ENCODE results near the gene BORCS5.
A peak's percentile ranks its signal among the peaks of the same experiment; 100 is the strongest.
"Not testable (repeated sequence)": the region's sequence is repeated elsewhere in the genome, so short reads cannot be mapped to it uniquely, and the experiment has no call there.

The BORCS5 gene

GRCh38 chr12:12491606-12492005, 134.7 kb downstream of the BORCS5 start:
- no peak for DNase-seq

GRCh38 chr12:12492547-12492946, 135.7 kb downstream of the BORCS5 start:
- DNase-seq = no peak

GRCh38 chr12:12495536-12495935, 138.7 kb downstream of the BORCS5 start:
- DNase-seq = no peak

- DNase-seq = no peak
These were observed 141.3 kb downstream of the BORCS5 start for GRCh38 chr12:12498210-12498609.

- DNase-seq = no peak
These were observed 143.2 kb downstream of the BORCS5 start for GRCh38 chr12:12499909-12500604.

- DNase-seq = no peak
These were observed 144.2 kb downstream of the BORCS5 start for GRCh38 chr12:12501121-12501520.

GRCh38 chr12:12502130-12502814, 145.4 kb downstream of the BORCS5 start:
- not testable (repeated sequence) for DNase-seq

- DNase-seq = no peak
These were observed 145.9 kb downstream of the BORCS5 start for GRCh38 chr12:12502815-12503151.

GRCh38 chr12:12503384-12504078, 146.7 kb downstream of the BORCS5 start:
- DNase-seq = no peak

- peak; percentile 65 for DNase-seq
These were observed 148.9 kb downstream of the BORCS5 start for GRCh38 chr12:12505544-12506495.

- no peak for DNase-seq
These were observed 149.6 kb downstream of the BORCS5 start for GRCh38 chr12:12506496-12506890.

GRCh38 chr12:12507121-12507520, 150.2 kb downstream of the BORCS5 start:
- DNase-seq = no peak

- DNase-seq = no peak
These were observed 151.7 kb downstream of the BORCS5 start for GRCh38 chr12:12508612-12509011.

- DNase-seq = no peak
These were observed 153.3 kb downstream of the BORCS5 start for GRCh38 chr12:12510141-12510540.

GRCh38 chr12:12510551-12510950, 153.7 kb downstream of the BORCS5 start:
- no peak for DNase-seq

GRCh38 chr12:12511021-12511783, 154.3 kb downstream of the BORCS5 start:
- no peak for DNase-seq

GRCh38 chr12:12511895-12512711, 155.2 kb downstream of the BORCS5 start:
- no peak for DNase-seq

- DNase-seq = peak; percentile 71
These were observed 156.6 kb downstream of the BORCS5 start for GRCh38 chr12:12513416-12514006.

GRCh38 chr12:12518464-12518845, 161.6 kb downstream of the BORCS5 start:
- DNase-seq = no peak

- no peak for DNase-seq
These were observed 162.0 kb downstream of the BORCS5 start for GRCh38 chr12:12518919-12519318.
